ENCODE measurements around the gene CACNA1B.
"Not testable (repeated sequence)": the region's sequence is repeated elsewhere in the genome, so short reads cannot be mapped to it uniquely, and the experiment has no call there.

CACNA1B gene

DNA sequence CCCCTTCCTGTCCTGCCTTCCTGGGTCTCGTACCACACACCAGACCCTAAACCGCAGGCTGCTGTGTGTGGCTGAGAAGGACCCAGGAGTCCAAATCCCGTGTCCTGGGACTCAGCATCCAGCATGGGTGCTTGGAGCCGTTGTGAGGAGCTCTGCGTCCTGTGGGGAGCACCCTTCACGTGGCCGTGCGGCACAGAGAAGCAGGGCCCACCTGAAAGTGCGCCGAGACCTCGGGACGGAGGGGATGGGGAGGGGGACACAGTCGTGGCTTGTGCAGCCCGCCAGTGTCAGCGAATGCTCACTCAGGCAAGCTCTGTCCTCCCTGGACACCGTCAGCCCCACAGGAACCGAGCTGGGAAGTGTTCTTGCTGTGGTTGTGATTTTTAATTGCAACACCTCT is 244.6 kb downstream of the CACNA1B start:
- no peak for DNase-seq

DNA sequence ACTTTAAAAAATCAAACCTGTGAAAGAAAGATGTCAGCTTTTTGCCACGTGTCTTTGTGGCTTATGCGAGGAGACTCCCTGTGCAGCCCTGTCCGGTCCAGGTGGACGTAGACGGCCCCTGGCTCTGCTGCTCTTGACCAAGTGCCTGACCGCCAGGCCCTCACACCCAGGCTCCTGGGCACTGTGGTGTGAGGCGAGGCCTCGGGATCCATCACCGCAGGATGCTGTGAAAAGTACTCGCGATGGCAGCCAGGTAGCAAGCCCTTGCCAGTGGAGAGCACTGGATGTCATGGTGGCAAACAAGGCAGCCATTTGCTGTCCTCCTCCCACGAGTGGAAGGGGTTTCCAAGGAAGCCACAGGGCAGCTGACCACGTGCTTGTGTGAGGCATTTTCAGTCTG is 245.1 kb downstream of the CACNA1B start:
- no peak for DNase-seq

DNA sequence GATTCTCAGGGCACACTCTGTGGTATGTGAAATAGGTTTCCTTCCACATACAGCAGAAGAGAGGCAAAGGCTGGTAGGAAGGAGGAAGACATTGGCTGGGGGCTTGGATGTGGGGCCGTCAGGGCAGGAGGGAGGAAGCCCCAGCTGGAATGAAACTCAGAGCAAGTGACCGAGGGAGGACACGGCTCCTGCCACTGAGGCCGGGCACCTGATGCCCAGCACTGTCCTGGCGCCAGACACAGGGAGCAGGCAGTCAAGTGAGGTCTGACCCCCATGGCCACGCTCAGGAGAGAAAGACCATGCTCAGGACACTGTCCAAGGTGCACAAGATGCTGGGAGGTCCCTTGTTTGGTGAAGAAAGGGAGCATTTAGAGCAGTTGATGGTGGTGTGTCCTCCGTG is 245.5 kb downstream of the CACNA1B start:
- no peak for DNase-seq

DNA sequence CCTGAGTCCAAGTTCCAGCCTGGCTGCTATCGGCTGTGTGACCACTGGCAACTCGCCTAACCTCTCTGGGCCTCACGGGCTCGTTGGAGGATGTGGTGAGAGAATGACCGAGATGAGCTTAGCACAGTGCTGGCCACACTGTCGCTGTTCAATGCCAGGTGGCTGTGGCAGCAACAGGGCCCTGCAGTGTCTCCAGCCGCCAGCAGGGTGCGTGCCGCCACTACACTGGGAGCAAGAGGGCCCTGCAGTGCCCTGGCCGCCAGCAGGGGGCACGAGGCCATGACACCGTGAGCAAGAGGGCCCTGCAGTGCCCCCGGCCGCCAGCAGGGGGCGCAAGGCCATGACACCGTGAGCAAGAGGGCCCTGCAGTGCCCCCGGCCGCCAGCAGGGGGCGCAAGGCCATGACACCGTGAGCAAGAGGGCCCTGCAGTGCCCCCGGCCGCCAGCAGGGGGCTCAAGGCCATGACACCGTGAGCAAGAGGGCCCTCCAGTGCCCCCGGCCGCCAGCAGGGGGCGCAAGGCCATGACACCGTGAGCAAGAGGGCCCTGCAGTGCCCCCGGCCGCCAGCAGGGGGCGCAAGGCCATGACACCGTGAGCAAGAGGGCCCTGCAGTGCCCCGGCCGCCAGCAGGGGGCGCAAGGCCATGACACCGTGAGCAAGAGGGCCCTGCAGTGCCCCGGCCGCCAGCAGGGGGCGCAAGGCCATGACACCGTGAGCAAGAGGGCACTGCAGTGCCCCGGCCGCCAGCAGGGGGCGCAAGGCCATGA is 248.7 kb downstream of the CACNA1B start:
- not testable (repeated sequence) for DNase-seq

DNA sequence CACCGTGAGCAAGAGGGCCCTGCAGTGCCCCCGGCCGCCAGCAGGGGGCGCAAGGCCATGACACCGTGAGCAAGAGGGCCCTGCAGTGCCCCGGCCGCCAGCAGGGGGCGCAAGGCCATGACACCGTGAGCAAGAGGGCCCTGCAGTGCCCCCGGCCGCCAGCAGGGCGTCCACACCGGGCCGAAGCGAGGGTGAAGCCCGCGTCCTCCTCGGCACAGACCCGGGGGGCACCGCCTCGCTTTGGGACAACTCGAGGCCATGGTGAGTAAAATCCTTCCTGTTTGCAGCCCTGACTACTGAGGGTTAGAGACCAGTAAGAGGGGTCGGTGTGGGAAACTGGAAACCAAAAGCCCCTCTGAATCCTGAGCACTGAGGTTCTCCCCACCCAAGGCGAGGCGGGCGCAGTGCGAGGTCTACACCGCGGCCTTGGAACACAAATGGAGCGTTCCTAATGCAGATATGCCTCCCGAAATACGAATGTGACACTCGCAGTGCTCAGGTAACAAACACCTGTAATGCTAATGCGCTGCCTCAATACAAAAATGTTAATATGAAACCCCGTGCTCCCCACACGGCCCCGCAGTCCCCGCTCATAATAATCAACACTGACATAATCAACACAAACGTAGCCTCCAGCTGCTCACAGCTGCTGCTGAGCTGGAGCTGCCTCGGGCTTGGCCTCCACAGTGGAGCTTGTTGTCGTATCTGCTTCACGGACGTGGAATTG is 249.4 kb downstream of the CACNA1B start:
- DNase-seq: not testable (repeated sequence)

DNA sequence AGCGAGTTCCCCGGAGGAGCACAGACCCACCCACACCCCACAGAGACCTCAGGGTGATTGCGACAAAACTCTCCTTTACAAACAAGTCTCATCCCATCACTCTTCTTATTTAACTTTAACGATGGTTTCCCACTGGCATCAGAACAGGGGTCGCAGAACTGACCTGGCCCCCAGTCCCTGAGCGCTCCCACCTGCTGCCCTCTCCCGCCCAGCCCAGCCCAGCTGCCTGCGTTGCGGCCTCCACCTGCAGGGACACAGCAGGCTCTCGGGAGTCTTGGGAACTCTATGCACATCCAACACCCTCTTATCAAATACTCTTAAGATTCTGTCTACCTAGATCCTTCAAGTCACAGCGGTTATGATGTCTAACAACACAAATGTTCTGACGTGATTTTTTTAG is 250.4 kb downstream of the CACNA1B start:
- not testable (repeated sequence) for DNase-seq

DNA sequence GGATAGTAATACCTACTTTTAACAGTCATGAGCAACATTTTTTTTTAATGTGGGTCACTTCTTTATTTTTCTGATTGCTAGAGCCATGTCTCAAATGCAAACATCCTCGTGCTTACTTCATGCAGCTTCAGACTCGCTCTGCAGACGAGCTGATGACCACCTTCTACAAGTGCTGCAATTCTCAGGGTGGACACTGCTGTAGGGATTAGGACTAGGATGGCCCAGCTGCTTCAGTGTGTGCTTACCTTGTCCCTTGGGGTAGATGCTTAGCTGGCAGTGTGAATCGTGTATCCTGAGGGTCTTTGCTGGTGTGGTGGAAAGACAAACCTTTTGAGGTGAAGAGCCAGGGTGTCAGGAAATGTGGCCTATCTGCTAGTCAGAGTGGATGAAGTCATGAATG is 251.7 kb downstream of the CACNA1B start:
- not testable (repeated sequence) for DNase-seq

DNA sequence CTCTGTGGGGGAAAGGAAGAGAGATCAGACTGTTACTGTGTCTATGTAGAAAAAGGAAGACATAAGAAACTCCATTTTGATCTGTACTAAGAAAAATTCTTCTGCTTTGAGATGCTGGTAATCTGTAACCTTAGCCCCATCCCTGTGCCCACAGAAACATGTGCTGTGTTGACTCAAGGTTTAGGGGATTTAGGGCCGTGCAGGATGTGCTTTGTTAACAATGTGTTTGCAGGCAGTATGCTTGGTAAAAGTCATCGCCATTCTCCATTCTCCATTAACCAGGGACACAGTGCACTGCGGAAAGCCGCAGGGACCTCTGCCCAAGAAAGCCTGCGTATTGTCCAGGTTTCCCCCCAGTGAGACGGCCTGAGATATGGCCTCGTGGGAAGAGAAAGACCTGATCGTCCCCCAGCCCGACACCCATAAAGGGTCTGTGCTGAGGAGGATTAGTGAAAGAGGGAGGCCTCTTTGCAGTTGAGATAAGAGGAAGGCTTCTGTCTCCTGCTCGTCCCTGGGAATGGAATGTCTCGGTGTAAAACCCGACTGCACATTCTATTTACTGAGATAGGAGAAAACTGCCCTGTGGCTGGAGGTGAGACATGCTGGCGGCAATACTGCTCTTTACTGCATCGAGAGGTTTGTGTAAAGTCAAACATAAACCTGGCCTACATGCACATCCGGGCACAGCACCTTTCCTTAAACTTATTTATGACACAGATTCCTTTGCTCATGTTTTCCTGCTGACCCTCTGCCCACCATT is 255.5 kb downstream of the CACNA1B start:
- not testable (repeated sequence) for DNase-seq

DNA sequence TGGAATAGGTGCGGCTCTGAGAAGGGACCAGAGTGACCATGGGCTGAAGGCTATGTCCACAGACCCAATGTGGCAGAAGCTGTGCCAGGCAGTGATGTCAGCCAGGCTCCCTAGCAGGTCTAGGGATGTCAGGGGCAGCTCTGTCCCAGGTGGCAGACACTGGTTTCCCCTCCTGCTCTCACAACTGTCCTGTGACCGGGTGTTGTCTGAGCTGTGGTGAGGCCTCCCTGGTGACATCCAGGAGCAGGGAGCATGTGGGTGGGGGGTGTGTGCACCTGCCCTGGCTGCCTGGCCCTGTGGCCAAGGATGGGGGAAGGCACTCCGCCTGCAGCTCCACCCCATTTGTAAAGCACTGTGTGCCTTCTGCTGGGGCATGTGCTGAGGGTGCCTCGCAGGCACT is 257.0 kb downstream of the CACNA1B start:
- not testable (repeated sequence) for DNase-seq

DNA sequence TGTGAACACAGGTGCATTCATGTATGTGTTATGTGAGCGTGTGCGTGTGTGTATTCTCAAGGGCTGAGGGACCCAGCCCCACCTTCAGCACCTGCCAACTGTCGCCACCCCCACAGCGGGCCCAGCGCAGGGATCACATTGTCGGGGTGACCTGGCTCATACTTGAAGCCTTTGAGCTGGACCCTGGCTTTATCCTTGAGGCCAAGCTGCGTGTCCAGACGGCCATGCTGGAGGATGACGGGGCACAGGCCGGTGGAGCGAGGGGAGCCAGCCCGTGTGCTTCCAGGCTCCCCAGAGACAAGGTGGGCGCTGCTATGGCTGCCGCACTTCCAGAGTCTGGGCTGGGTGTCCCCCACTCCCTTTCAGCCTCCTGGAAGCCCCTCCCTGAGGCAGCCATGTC is 261.5 kb downstream of the CACNA1B start:
- DNase-seq: not testable (repeated sequence)

DNA sequence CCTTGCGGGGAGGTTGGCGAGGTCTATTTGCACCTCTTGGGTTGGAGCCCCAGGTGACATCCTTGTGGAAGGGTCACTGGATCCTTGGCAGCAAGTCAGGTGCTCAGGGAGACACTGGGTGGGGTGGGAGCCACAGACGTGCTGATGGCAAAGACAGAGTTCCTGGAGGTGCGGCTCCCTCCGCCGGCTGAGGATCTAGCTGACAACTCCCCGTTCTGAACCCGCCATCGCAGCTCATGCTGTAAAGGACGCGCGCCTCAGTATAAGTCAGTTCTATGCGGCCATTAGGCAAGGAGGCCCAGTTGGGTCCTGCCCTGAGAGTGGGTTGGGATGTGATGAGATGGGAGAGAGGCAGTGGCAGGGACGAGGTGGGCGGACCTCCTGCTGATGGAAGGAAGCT is 263.4 kb downstream of the CACNA1B start:
- not testable (repeated sequence) for DNase-seq

DNA sequence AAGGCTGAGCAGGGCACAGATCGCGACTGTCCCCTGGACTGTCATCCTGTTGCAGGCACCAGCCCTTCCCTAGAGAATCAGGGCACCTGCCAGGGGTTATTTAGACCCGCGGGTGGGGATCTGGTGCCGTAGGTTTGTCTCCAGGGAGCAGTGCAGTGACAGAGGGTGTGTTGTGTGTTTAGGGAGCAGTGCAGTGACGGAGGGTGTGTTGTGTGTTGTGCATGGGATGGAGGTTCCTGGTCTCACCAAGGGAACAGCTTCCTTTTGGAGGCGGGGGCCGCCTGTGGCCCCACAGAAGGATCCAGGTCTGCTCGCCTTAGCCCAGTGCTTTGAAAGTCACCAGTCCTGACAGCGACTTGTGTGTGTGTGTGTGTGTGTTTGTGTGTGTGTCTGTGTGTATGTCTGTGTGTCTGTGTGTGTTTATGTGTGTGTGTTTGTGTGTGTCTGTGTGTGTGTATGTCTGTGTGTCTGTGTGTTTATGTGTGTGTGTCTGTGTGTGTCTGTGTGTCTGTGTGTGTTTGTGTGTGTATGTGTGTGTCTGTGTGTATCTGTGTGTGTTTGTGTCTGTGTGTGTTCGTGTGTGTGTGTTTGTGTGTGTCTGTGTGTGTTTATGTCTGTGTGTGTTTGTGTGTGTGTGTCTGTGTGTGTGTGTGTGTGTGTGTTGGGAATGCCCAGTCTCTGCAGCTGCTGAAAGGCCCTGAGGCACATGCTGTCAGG is 265.1 kb downstream of the CACNA1B start:
- not testable (repeated sequence) for DNase-seq

DNA sequence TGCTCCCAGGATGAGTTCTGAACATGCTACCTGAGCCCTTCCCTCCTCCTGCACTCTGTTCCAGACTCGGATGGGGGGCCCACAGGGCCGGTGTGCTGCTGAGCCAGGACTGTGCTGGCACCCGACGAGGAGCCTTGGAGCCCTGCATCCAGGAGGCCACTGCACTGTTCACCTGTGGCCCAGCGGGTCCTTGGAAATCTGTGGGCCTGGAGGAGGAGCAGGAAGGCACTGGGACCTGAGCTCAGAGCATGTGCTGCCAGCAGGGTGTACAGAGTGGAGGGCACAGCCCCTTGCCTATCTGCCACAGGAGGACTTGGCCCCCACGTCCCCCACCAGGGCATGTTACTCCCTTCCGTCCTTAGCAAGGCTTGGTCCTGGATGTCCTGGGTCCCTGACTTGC is 265.9 kb downstream of the CACNA1B start:
- DNase-seq: not testable (repeated sequence)

DNA sequence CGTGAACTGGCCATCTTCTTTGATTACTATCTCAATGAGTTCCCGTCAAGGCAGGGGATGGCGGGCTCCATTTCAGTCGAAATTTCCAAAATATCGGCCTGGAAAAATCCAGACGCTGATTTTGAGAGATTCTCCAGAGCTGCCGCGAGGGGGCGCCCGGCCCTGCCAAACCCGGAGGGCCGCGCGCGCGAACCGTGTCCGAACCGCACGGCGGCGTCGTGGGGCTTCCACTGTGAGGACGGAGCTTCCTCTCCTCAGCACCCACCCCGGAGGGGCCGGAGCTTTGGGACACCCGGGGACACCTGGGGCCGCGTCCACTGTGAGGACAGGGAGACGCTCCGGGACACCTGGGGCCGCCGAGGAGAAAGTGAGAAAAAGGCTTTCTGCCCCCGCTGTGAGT is 270.0 kb downstream of the CACNA1B start:
- not testable (repeated sequence) for DNase-seq

DNA sequence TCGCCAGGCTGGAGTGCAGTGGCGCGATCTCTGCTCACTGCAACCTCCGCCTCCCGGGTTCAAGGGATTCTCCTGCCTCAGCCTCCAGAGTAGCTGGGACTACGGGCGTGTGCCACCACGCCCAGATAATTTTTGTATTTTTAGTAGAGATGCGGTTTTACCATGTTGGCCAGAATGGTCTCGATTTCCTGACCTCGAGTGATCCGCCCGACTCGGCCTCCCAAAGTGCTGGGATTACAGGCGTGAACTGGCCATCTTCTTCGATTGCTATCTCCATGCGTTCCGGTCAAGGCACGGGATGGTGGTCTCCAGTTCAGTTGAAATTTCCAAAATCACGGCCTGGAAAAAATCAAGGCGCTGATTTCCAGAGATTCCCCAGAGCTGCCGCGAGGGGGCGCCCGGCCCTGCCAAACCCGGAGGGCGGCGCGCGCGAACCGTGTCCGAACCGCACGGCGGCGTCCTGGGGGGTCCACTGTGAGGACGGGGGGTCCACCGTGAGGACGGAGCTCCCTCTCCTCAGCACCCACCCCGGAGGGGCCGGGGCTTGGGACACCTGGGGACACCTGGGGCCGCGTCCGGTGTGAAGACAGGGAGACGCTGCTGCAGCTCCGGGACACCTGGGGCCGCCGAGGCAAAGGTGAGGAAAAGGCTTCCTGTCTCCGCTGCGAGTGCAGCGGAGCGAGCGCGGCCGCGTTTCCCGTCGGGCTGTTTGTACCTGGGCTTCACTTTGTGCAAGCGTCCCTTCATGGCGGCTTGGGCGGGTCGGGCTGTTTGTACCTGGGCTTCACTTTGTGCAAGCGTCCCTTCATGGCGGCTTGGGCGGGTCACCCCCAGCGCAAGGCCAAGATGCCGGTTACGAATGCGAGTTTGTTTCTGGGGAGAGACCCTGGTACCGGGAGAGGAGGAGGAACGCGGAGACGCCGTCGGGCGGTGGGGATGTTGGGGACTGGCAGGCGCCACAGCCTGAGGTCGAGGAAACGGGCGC is 272.4 kb downstream of the CACNA1B start:
- DNase-seq: not testable (repeated sequence)

DNA sequence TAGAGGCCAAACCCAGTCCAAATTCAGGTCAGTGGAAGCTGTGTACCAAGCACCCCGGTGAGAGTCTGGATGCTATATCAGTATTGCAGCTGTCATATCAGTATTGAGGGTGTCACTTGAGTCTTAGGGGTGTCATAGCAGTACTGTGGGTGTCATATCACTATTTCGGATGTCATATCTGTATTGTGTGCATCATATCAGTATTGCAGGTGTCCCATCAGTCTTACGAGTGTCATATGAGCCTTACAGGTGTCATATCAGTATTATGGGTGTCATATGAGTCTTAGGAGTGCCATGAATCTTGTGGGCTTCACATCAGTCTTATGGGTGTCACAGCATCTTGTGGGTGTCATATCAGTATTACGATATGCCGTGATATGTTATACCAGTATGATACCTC is 278.2 kb downstream of the CACNA1B start:
- DNase-seq: not testable (repeated sequence)

DNA sequence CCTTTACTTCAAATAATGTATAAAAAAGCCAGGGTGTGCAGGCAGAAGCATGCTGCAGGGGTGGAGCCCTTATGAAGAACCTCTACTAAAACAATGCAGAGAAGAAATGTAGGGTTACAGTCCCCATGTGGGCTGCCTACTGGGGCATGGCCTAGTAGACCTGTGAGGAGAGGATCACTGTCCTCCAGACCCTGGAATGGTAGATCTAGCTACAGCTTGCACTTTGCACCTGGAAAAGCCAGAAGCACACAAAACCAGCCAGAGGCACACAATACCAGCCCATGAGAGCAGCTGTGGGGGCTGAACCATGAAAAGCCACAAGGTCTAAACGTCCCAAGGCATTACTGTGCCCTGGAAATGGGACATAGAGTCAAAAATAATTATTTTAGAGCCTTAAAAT is 289.2 kb downstream of the CACNA1B start:
- not testable (repeated sequence) for DNase-seq
